GM19025 (cell line): ENCODE data around the gene TTC29.

ENCODE experiments used
- ATAC-seq: cut with Tn5 transposase; IDR thresholded peaks from one replicate; pipeline ENCODE4 v1.9.1; 2021; ENCODE audit warnings: mild to moderate bottlenecking, low read depth, moderate library complexity; ENCODE audit not compliant: unreplicated experiment

Gene TTC29, protein sequence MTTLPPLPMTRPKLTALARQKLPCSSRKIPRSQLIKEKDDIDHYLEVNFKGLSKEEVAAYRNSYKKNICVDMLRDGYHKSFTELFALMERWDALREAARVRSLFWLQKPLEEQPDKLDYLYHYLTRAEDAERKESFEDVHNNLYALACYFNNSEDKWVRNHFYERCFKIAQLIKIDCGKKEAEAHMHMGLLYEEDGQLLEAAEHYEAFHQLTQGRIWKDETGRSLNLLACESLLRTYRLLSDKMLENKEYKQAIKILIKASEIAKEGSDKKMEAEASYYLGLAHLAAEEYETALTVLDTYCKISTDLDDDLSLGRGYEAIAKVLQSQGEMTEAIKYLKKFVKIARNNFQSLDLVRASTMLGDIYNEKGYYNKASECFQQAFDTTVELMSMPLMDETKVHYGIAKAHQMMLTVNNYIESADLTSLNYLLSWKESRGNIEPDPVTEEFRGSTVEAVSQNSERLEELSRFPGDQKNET

DNA sequence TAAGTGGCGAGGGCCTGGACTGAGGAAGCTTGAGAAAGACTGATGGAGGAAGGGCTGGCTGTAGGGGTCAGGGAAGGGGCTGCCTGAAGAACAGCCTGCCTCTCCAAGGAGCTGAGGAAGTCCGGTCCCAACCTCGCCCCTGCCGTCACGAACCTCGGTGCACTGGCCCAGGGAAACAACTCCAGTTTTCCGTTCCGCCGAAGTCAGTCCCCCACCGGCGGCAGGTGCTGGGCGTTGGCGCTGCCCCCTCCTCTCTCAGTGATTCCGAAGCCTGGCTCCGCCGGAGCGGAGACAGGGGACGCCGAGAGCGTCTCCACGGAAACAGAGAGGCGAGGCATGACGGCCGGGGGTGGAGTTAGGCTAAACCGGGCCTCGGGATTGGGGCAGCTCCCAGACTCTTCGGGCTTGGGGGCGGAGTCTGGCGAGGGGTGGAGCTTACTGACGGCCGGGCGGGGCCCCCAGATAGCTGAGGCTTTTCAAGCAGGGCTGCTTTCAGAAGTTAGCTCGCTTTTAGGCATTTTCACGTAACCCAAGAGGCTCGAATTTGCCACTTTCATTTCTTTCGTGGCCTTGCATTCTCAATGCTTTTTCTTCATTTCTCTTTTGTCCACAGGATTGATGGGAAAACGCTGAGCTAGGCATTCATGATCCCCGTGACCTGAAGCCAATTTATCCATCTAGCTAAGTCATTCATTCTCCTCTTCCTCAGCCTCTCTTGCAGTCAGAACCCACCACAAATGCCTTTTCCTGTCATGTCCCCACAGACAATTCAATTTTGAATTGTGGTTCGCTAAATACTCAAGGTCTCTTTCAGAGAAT, at the start of gene TTC29:
Gene TTC29 (minus strand): TSS at position 309 of the 819 bp plus-strand sequence. CDS start 5,969 bp downstream, outside the sequence.
- peak; percentile 100 for ATAC-seq

DNA sequence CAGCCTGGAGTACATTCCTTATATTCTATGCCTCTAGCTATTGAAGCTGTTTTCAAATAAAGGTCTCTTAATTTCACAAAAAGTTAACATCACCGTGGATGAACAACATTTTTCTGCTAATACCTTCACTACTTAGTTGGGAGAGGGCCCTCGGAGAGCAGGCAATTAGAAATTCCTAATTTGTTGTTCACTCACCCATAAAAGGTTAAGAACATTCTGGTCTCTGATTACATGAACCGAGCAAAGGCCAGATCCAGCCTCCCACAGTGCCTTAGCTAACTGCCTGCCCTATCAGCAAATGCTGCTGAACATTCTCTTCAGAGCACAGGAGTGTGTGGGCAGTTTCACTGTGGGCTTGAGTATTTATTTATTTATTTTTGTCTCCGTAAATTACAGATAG, 36.0 kb upstream of the TTC29 start:
- no peak for ATAC-seq

DNA sequence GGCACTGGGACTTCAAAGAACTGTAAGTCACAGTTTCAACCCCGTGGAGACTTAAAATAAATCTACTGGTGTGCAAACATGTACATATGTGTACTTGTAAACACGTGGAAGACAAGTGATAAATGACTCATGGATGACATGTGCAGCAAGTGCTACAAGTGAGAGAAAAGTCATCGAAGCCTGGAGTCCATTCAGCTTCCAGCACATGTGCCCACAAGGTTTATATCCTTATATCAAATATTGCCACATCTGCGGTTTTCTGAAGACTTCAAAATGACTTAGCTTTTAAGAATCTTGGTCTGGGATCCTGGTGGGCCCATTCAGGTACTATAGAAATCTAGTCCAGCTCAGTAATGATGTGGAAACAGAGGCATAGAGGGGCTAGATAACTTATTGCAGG, 33.0 kb upstream of the TTC29 start:
- ATAC-seq = no peak

DNA sequence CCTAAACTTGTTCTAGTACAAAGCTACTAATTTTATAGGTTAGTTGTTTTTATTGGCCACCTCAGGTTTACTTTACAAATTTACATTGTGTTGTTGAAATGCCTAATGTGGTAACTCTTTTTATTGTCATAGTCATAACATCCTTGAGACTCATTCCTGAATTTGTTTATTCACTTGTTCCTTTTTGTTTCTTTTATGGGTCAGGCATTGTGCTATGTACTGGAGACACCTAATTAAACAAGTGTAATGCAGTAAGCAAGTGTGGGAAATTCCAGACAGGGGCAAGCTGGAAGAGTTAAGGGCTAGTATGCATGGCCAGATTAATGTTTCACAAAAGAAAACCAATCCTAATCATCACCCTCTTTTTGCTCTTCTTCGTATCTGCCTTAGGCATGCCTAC, 30.5 kb upstream of the TTC29 start:
- no peak for ATAC-seq

DNA sequence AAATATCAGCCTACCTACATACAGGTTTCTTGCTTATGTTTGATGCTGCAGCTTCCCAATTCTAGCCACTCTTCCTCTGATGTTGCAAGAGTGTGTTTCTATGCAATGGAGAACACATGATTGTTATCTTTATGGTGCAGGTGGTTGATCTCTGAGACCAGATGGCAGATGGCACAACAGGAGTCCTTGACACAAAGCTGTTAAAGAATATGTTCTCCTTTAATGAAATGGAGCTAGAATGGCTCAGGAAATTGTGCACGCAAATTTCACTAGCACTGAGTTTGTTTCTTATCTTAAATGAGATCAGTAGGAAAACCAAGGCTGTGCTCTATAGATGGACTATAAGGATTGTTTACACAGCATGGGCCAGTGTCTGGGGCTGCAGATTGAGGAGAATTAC, 29.9 kb upstream of the TTC29 start:
- no peak for ATAC-seq

DNA sequence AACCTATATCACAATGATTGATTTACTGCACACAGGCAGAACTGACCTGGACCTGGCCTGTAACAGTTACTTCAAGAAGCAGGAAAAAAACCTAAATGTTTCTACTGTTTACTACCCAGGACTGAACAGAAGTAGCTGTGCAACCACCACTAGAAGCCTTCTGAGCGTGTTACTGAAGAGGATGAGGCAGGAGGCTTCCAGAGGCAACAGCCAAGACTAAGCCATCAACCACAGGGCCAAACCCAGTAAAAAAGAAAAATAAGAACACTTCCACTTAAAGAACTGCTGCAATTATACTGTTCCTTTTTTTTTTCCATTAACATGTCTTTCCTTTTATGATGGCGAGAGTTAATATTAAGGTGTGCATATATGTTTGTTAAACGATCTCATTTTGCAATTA, 29.4 kb upstream of the TTC29 start:
- no peak for ATAC-seq

DNA sequence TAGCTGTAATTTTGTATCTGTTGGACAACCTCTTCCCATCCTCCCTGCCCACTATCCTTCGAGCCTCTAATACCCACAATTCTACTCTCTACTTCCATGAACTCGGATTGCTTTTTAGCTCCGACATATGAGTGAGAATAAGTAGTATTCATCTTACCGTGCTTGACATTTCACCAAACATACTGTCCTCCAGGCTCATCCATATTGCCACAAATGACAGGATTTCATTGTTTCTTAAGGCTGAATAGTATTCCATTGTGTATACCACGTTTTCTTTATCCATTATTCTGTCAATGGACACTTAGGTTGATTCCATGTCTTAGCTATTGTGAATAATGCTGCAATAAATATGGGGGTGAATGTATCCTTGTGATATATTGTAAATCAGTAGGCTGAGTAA, 26.4 kb upstream of the TTC29 start:
- no peak for ATAC-seq

DNA sequence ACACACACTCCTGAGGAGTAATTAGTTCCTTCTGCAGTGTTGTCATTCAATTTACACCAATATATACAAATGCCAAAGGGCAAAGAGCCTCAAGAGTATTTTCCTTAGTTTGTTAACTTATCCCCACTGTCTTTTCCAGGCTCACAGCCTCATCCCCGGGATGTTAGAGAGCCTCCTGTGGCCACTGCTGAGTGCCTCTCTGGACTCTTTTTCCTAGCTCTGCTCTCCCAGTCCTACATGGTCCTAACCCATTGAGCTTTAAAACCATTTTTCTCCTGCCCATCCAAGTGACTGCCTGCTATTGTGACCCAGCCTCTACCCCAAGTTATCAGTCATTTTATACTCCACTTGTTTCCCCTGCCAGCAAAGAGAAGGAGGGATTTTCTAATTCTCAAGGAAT, 23.5 kb upstream of the TTC29 start:
- no peak for ATAC-seq

DNA sequence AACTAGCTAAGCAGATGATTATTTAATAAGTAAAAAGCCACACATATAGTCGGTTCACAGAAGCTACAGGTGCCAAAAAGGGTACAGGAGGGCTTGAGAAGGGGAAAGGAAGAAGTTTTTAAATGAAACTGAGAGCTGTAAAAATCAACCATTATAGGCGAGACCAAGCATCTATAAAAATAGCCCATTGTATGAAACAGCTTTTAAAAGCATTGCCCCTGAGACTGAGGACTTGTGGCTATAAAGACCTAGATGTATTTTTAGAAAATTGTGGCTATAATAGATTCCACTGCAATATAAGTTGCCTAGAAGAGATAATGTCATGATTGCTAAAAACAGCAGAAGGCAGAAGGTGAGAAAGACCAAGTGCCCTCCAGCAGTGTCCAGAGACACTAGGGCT, 15.0 kb upstream of the TTC29 start:
- ATAC-seq = no peak

DNA sequence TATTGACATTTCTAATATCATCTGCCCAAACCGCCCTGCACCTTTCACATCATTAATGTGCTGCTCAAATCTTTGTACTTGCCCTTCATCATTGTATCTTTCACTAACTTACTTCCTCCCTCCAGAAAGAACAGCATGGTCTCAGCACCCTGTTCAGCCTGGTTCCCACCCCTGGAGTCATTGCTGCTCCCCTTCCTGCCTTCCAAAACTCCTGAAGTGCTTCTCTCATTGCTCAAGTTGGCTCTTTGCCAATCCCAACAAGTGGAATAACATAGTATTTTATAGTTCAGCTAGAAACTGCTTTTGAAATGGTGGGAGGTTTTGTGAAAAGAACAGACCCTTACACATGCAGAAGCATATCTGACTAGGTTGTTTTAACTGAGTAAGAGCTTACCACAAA, 14.0 kb upstream of the TTC29 start:
- ATAC-seq = no peak

DNA sequence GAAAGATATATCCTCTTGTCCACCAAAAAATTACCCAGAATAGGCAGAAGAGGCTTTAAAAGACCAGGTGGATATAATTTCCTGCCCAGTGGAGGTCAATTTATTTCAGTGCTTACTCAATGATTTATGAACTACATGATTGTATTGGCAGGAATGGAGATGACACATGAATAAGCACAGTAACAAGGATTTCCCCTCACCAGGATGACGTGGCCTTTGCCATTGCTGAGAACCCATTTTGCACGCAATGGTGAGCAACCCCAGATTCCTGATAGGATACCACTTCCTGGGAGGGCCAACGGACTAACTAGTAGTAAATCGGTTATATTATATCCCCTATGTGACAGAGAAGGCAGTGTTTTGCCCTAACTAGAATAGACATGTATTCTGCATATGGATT, 11.6 kb upstream of the TTC29 start:
- no peak for ATAC-seq

DNA sequence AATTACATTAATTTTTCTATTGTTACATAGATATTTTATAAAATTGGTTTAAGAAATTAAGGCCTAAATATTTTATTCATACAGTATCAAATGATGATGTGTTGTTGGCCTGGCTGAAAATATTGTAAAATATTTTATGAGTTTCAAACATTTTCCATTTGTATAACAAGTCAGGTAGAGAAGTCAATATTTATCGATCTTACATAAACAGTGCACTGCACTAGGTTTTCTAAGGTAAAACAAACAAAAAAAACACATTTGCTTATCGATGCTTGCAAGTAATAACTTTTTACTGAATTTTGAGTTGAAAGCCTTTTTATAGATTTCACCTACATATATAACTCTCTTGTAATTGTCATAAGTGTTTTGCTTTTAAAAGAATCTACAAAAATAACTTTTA, 7.2 kb upstream of the TTC29 start:
- ATAC-seq = no peak

DNA sequence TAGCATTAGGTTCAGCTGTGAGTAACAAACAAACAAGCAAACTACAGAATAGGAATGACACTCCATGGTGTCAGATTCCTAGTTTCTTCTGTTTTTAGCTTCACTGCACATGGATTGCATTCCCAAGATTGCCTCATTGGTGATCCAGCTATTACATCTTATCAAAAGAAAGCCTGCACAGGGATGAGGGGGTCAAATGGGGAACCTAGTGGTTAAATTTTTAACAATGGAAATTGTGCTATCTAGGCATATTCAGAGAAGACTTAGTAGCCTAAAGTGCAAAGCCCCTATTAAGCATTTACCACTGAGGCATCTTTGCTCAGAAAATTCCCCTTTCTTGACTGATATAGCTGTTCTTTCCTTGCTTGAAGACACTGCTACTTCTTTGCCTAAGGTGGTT, 3.9 kb upstream of the TTC29 start:
- ATAC-seq = no peak

DNA sequence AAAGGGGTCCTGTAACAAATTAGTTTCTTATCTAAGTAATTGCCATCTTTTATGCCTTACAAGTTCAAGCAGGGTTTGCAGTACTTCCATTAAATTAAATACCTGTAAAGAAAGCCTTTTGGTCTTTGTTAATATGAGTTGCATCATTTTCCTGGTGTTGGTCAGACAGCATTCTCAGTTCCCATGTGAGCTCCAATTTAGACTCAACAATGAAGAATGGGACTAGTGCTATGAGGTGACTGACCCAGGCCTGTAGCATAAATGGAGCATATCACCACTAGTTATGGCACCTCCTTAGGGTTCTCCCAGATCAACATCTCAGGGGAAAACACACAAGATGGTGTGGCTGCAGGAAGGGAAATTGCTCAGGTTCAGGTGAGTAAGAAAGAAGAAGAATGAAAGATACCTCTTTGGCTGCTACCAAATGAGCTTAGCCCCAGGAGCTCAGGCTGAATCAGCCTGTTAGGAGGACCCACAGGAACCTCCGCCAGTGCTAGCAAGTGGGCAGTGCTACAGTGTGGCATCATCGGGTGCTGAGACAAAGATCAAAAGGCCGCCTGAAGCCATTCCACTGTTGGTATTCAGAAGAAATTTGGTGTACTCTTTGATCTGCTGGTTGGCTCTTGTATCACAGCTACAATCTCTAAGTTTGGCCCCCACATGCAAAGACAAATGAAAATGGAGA, 1.8 kb downstream of the TTC29 start:
- ATAC-seq = no peak

DNA sequence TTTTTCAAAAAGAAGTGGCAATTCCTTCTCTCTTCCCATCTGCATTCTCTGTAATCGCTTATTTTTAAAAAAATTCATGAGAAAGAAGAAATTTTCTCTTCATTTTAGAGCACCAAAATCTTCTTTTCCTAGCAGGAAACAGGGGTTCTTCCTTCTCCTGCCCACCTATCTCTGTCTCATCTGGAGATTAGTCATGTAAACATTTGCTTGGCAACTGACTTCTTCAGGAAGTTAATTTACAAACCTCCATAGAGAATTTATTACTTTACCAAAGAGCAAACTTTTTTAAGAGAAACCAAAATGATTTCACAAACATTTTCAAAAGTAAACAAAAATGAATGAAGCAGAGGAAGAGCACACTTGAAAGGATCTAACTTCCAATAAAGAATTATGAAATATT, 13.5 kb downstream of the TTC29 start:
- no peak for ATAC-seq

DNA sequence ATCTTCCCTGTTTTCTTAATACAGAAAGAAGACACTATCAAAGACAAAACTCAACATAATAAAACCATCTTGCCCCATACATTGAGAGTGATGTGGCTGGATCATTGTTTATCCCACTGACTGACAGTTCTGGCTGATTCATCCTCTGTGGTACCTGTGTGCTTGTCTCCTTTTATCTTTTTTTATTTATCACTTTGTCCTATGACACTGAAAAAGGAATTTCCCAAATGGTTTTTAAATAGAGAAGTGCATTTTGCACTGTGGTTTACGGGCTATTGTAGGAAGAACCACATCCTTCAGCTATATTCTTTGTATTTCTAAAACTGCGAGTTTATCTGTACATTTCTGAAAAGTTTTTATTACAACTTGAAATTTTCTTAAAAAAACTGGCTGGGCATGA, 15.0 kb downstream of the TTC29 start:
- no peak for ATAC-seq

DNA sequence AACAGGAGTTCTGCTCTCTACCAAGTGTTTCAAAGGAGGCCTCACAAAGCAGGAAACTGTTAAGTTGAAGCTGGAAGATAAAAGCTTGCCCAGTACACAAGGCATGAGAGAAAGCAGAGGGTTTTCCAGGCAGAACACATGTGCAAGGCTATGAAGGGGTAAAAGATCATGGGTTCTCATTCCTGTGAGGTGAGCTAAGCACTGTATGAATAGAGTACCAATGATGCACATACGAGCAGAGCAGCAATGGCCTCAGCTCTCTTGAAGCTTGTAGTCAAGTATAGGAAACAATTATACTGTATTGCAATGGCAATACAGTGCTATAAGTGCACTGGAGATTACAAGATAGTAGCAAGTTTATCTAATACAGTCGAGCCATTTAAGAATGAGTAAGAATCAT, 18.0 kb downstream of the TTC29 start:
- no peak for ATAC-seq

DNA sequence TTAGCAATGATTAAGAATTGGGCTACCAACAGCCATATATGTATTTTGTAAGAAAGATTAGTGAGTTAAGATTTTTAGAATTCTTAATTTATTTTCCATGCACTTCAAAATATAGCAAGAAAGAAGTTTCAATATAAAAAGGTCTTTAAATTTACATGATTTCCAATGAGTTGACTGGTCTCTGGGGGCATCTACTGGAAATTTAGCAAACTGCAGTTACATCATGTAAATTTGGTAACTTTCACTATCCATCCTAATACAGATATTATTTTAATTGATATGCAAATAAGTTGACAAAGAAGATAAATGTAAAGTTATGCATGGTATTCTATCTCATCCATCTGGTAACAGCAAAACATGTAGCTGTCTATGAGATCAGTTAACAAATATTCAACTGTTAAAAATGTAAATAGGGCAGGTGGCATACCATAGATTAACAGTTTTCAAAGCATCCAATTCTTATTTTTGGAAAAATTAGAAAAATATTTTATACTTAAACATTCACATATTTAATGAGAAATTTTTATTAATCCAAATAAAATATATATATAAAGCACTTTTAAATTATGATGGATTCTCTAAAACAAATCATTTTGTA, 29.1 kb downstream of the TTC29 start:
- ATAC-seq = no peak

DNA sequence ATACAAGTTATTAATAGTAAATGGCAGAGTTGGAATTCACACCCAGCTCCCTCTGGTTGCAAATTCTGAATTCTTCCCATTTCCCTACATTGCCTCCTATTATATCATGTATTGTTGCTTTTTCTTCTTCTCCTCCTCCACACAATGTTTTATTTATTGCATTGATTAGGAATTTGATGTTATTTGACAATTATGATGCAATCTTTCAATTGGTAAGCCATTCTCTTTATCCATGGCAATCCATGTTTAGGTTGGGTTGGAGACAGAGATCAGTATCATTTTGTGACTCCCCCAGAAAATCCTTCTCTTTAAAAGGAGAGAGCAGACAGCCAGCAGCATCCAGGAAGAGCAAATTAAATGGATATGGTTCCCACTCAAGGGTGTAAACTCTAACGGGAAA, 30.5 kb downstream of the TTC29 start:
- ATAC-seq = no peak

DNA sequence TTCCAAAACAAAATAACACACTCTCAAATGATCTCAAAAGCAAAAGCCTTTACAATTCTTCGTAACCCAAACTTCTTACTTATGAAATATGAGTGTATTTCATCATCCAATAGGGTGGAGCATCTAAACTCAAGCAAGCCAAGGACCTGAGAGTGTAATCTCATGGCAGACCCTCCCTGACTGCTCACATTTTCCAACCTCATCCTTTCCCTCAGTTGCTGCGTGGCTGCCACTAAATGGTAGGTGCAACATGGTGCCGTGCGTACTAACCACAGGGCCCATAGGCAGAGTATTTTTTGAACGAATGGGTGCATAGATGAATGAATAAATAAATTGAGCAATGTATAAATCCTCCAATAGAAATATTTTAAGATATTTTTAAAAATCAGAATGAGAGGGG, 45.4 kb downstream of the TTC29 start:
- ATAC-seq = no peak

DNA sequence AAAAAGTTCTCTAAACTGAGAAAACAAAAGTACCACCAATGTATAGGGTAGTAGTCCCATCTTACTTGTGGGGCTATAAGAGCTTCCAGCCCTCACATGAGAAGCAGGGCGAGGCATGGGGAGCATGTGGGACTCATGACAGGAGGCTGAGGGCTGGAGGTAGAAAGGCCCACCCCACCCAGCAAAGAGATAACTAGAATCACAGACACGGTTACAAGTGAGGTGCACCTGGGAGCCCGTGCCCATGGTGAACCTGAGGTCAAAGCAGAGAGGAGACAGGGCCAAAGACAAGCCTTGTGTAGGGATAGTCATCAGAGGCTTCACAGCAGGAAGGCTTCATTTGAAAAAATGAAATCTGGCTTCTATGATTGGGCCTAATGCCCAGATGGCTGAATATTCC, 55.4 kb downstream of the TTC29 start:
- ATAC-seq = no peak
